GM19025 (cell line): Measurements from ENCODE around the gene CA11.
A peak's percentile ranks its signal among the peaks of the same experiment; 100 is the strongest.
"Not testable (repeated sequence)": the region's sequence is repeated elsewhere in the genome, so short reads cannot be mapped to it uniquely, and the experiment has no call there.

Experiments
- ATAC-seq: cut with Tn5 transposase; IDR thresholded peaks from one replicate; pipeline ENCODE4 v1.9.1; 2021; ENCODE audit warnings: mild to moderate bottlenecking, low read depth, moderate library complexity; ENCODE audit not compliant: unreplicated experiment

CA11 gene

GRCh38 chr19:48646001-48646721 is at the start of gene CA11:
Gene CA11, minus strand, starts transcription at chr19:48646187. Its CDS starts 555 bp downstream, at chr19:48645632.
- peak; percentile 82 for ATAC-seq

- not testable (repeated sequence) for ATAC-seq
These were observed 47.6 kb upstream of the CA11 start for GRCh38 chr19:48693629-48694028.

GRCh38 chr19:48689449-48689848 is 43.5 kb upstream of the CA11 start:
- ATAC-seq = no peak

GRCh38 chr19:48687776-48688175 is 41.8 kb upstream of the CA11 start:
- ATAC-seq = no peak

GRCh38 chr19:48686637-48687036 is 40.6 kb upstream of the CA11 start:
- not testable (repeated sequence) for ATAC-seq

GRCh38 chr19:48686088-48686487 is 40.1 kb upstream of the CA11 start:
- ATAC-seq = no peak

- ATAC-seq = no peak
These were observed 39.6 kb upstream of the CA11 start for GRCh38 chr19:48685583-48685982.

- ATAC-seq = no peak
These were observed 37.4 kb upstream of the CA11 start for GRCh38 chr19:48683349-48683748.

GRCh38 chr19:48681127-48681470 is 35.1 kb upstream of the CA11 start:
- ATAC-seq = no peak

GRCh38 chr19:48680436-48681126 is 34.6 kb upstream of the CA11 start:
- no peak for ATAC-seq

GRCh38 chr19:48680006-48680405 is 34.0 kb upstream of the CA11 start:
- not testable (repeated sequence) for ATAC-seq

- ATAC-seq = no peak
These were observed 32.2 kb upstream of the CA11 start for GRCh38 chr19:48678201-48678600.

GRCh38 chr19:48676887-48677286 is 30.9 kb upstream of the CA11 start:
- ATAC-seq = no peak

- no peak for ATAC-seq
These were observed 30.5 kb upstream of the CA11 start for GRCh38 chr19:48676487-48676886.

- ATAC-seq = no peak
These were observed 29.2 kb upstream of the CA11 start for GRCh38 chr19:48674921-48675824.

- no peak for ATAC-seq
These were observed 28.3 kb upstream of the CA11 start for GRCh38 chr19:48674216-48674809.

- no peak for ATAC-seq
These were observed 27.6 kb upstream of the CA11 start for GRCh38 chr19:48673436-48674100.

- no peak for ATAC-seq
These were observed 27.0 kb upstream of the CA11 start, which contains the start of gene NTN5 for GRCh38 chr19:48672994-48673393. Gene NTN5, minus strand, starts transcription at chr19:48673017. Its CDS starts 2,031 bp downstream, at chr19:48670986.

GRCh38 chr19:48671446-48671995 is 25.5 kb upstream of the CA11 start:
- no peak for ATAC-seq
